HG02970 (cell line): ENCODE results near the gene PHF19.

Experiments
- ATAC-seq: cut with Tn5 transposase; IDR thresholded peaks from one replicate; pipeline ENCODE4 v1.9.1; 2021; ENCODE audit warnings: mild to moderate bottlenecking, moderate library complexity, moderate number of reproducible peaks; ENCODE audit not compliant: unreplicated experiment, low FRiP score

The PHF19 gene

DNA sequence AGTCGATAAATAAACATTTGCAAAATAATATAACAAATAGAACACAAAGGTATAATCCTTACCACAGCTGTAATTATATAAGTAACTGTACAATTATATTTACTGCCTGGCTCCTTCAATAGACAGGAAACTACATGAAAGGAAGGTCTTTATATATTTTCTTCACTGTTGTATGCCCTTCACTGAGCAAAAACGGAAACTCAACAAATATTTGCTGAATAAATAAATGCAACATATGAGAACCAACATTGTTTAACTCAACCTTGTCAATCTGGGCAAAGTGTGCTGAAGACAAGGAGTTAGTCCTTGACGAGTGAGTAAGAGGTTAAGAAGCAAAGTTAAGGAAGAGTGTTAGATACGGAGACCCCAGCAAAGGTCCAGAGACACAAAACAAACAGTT is 56.9 kb downstream of the PHF19 start:
- no peak for ATAC-seq

DNA sequence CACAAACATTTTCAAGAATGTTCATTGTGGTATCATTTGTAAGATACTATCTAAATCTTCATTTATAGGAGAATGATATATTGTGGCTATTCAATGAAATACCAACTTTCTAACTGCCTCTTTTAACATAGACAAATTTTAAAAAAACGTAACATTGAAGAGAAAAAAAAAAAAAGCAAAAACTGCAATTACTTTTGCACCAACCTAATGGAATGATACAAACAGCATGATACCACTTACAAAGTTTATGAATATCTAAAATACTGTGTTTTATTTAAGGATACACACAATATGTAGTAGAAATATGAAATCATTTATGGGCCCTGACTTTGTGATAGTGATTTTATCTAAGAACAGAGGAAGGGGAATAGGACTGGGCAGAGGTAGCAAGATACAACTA is 58.4 kb downstream of the PHF19 start:
- no peak for ATAC-seq

DNA sequence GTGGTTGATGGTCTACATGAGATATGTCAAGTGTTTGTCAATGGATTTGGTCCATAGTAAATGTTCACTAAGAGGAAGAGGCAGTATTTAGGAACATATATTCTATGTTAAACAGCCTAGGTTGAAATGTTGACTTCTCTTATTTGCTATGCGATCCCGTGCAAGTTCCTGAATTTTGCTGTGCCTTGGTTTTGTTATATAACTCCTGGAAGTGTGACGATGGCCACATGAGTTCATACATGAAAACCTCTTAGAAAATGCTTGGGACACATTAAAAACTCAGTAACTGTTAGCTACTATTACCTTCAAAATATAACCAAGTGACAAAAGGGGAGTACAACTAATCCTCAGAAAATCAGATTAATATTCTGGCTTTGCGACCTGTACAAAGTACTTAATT is 61.9 kb downstream of the PHF19 start:
- ATAC-seq = no peak

DNA sequence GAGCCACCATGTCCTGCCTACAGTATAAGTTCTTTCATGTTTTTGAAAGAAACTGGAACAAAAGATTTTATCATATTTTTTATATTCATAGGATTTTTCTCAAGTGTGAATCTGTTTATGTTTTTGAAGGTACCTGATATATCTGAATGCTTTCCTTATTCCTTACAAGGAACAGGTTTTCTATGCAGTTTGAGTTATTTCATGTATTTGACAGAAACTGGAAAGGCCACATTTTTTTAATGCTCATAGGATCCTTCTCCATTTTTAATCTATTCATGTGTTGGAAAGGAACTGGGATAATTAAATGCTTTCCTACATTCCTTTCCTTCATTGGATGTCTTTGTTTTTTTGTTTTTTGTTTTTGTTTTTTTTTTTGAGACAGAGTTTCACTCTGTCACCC is 68.1 kb downstream of the PHF19 start:
- no peak for ATAC-seq

DNA sequence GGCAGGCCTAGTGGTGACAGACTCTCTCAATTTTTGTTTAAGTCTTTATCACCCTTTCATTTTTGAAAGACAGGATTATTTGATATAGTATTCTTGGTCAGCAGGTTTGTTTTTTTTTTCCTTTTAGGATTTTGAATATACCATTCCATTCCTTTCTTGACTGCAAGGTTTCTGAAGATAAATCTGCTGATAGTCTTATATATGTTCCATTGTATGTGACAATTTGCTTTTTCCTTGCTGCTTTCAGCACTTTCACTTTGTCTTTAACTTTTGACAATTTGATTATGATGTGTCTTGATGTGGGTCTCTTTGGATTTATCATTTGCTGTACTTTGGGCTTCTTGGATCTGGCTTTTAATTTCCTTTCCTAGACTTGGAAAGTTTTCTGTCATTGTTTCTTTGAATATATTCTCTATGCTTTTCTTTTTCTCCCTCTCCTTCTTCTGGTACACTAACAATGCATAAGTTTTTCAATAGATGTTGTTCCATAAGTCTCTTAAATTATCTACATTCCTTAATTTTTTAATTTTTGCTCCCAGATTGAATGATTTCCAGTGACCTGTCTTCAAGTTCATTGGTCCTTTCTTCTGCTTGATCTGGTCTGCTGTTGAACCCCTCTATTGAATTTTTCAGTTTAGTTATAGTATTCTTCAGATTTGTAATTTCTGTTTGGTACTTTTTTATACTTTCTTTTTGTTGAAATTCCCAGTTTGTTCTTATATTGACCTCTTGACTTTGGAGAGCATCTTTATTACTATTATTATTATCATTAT is 69.2 kb downstream of the PHF19 start:
- no peak for ATAC-seq
